Gastrocnemius medialis (tissue), 4 donors: ENCODE data around the gene MEOX2. TPM values are rescaled to one million over a fixed set of nuclear protein-coding genes. Genes with fewer than 3 reads are reported as not detected.

Source experiments
- ATAC-seq, 2 donors: fragments of 150-250 bp; one replicate each; pipeline ENCODE4 v1.9.1; 2016
- DNase-seq, 2 donors: peaks; one replicate each; pipeline ENCODE4 v3.0.0-alpha.2; 2019
- H3K27ac ChIP-seq, 4 donors: fragments of 200-600 bp; sonication (generic); 1 replicate in 1 of 4; 2 replicates in 3 of 4; pipeline ENCODE4 v1.5.1; 2016 to 2018; ENCODE audit warnings: mild to moderate bottlenecking in 2 of 4, moderate library complexity in 1 of 4
- H3K27me3 ChIP-seq, 3 donors: fragments of 200-600 bp; sonication (generic) in 2 of 3; 1 replicate in 1 of 3; 2 replicates in 2 of 3; pipeline versions ENCODE4 v1.5.1 to v1.6.0; 2016 to 2019; ENCODE audit warnings: mild to moderate bottlenecking in 1 of 3, moderate library complexity in 1 of 3
- H3K36me3 ChIP-seq, 2 donors: fragments of 200-600 bp; sonication (generic) in 1 of 2; one replicate each; pipeline ENCODE4 v1.5.1; 2017 to 2018
- H3K4me1 ChIP-seq, 2 donors: fragments of 200-600 bp; sonication (generic) in 1 of 2; one replicate each; pipeline ENCODE4 v1.5.1; 2016 to 2017; ENCODE audit warnings: mild to moderate bottlenecking in 2 of 2
- H3K4me3 ChIP-seq, 4 donors: fragments of 200-600 bp; sonication (generic) in 3 of 4; 1 replicate in 1 of 4; 2 replicates in 3 of 4; pipeline ENCODE4 v1.5.1; 2016 to 2019; ENCODE audit warnings: mild to moderate bottlenecking in 2 of 4
- H3K9me3 ChIP-seq, 3 donors: fragments of 200-600 bp; sonication (generic) in 2 of 3; 1 replicate in 1 of 3; 2 replicates in 2 of 3; pipeline ENCODE4 v1.5.1; 2016 to 2019
- POLR2A ChIP-seq, 2 donors: fragments of 450-650 bp; IDR thresholded peaks; one replicate each; pipeline ENCODE4 v1.6.1; 2017; ENCODE audit warnings: antibody characterized with exemption in 2 of 2, mild to moderate bottlenecking in 2 of 2, moderate library complexity in 2 of 2
- in situ Hi-C, 4 donors: fragments of 200-750 bp; cut with MboI; loops; one replicate each; pipeline versions ENCODE4 v1.15.0 to v1.8.0; 2017; ENCODE audit warnings: low sequenced_read_pairs in 4 of 4
- intact Hi-C: fragments of 100-400 bp; cut with DNase I; formaldehyde crosslinking; loops from one replicate; pipeline ENCODE4 v1.15.1; 2023; ENCODE audit warnings: low total_unique reads
- total RNA-seq, 4 donors: library from RNA; depleted of rRNA; stranded (reverse); fragments of >200 nt; gene quantifications; one replicate each; pipeline versions ENCODE4 v1.1.0 to v1.2.3, GENCODE V29; 2016
- TF ChIP-seq, protein P1 (sequence below), 5 experiments: fragments of 450-650 bp in 3 of 5; fragments of 200-600 bp in 2 of 5; sonication (generic) in 2 of 5; IDR thresholded peaks in 4 of 5; conservative IDR thresholded peaks in 1 of 5; 1 replicate in 4 of 5; 2 replicates in 1 of 5; pipeline ENCODE4 v1.5.1; 2016 to 2019; ENCODE audit warnings: antibody characterized with exemption in 5 of 5, mild to moderate bottlenecking in 3 of 5, moderate library complexity in 3 of 5

MEOX2 gene
- total RNA-seq, 4 donors from 2014 or later: 4.3 to 16.2 (median 7.3) TPM

- H3K36me3 ChIP-seq: no peaks in the 10 kb centered on the region
- H3K27ac ChIP-seq: peak overlapping the region; percentile 83 to 86 (median 84)
- H3K27me3 ChIP-seq: peaks cover 8 to 46% (median 44%) of the 10 kb centered on the region in 3 donors
- intact Hi-C loops (loop anchor here (5.0 kb wide), 1 partner anchor 131 kb away; no protein-coding TSS in a partner anchor), in situ Hi-C loops (loop anchor here in 2 of 4 donors (10.0 to 25.0 kb wide), 2 partner anchors 374 to 377 kb away; no protein-coding TSS in a partner anchor)
- TF ChIP-seq, protein P1, sequence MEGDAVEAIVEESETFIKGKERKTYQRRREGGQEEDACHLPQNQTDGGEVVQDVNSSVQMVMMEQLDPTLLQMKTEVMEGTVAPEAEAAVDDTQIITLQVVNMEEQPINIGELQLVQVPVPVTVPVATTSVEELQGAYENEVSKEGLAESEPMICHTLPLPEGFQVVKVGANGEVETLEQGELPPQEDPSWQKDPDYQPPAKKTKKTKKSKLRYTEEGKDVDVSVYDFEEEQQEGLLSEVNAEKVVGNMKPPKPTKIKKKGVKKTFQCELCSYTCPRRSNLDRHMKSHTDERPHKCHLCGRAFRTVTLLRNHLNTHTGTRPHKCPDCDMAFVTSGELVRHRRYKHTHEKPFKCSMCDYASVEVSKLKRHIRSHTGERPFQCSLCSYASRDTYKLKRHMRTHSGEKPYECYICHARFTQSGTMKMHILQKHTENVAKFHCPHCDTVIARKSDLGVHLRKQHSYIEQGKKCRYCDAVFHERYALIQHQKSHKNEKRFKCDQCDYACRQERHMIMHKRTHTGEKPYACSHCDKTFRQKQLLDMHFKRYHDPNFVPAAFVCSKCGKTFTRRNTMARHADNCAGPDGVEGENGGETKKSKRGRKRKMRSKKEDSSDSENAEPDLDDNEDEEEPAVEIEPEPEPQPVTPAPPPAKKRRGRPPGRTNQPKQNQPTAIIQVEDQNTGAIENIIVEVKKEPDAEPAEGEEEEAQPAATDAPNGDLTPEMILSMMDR (IDR thresholded peaks at IDR 0.05 in 4 of 5, conservative IDR thresholded peaks at IDR 0.05 in 1 of 5): no peak
- no peak for TF ChIP-seq POLR2A (IDR thresholded peaks at IDR 0.05)
- no peak for ATAC-seq
- H3K4me3 ChIP-seq: peak overlapping the region; percentile 58 to 70 (median 64)
- no peaks in the 10 kb centered on the region for H3K9me3 ChIP-seq
- no peaks in the 10 kb centered on the region for H3K4me1 ChIP-seq
- no peak for DNase-seq
These were observed 1.8 kb upstream of the MEOX2 start for GRCh38 chr7:15688279-15688626.

DNA sequence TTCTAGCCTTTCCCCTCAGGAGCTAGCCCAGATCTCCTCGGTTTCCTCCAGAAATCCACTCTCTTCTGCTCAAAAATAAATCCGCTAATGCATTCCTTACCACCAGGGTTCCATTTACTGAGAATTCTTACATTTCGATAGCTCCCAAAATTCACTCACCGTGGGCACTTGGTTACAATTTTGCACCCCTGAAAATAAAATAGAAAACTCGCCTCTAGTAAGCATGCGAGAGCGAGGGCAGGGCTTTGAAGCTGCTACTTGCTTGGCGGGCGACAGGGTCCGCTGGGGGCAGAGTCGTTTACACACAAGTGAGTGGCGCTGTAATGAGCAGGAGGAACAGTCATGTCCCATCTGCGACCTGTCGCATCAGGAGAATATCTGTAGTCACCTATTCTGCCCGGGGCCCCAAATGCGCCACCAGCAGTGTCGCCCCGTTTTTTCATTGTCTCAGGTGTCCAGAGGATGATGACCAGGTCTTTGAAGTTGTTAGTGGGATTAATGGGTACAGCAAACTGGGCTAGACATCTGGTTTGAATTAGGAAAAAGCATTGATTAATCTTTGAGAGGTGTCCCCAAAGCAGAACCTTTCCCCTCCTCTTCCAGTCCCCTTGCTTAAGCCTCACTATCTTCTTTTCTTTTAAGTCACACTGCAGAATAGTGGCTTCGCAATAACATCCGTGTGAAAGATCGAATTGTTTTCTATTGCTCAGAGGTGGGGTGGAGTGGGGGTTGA is 1.2 kb upstream of the MEOX2 start:
- Histone ChIP-seq H3K36me3 (no peaks in the 10 kb centered on the region), H3K4me3 (peak overlapping the region; percentile 58 to 70 (median 64)), H3K4me1 (no peaks in the 10 kb centered on the region), H3K9me3 (no peaks in the 10 kb centered on the region), H3K27me3 (peaks cover 8 to 46% (median 44%) of the 10 kb centered on the region in 3 donors), H3K27ac (peak overlapping the region; percentile 83 to 86 (median 84))
- intact Hi-C loops (loop anchor here (2.0 to 5.0 kb wide), 2 partner anchors 130 to 377 kb away; no protein-coding TSS in a partner anchor), in situ Hi-C loops (loop anchor here in 2 of 4 donors (10.0 to 25.0 kb wide), 2 partner anchors 375 to 377 kb away; no protein-coding TSS in a partner anchor)
- TF ChIP-seq, protein P1 (IDR thresholded peaks at IDR 0.05 in 4 of 5, conservative IDR thresholded peaks at IDR 0.05 in 1 of 5): no peak
- TF ChIP-seq POLR2A (IDR thresholded peaks at IDR 0.05): peak in 1 of 2 donors; percentile 11
- DNase-seq (peak in 1 of 2 donors; percentile 28), ATAC-seq (no peak)

DNA sequence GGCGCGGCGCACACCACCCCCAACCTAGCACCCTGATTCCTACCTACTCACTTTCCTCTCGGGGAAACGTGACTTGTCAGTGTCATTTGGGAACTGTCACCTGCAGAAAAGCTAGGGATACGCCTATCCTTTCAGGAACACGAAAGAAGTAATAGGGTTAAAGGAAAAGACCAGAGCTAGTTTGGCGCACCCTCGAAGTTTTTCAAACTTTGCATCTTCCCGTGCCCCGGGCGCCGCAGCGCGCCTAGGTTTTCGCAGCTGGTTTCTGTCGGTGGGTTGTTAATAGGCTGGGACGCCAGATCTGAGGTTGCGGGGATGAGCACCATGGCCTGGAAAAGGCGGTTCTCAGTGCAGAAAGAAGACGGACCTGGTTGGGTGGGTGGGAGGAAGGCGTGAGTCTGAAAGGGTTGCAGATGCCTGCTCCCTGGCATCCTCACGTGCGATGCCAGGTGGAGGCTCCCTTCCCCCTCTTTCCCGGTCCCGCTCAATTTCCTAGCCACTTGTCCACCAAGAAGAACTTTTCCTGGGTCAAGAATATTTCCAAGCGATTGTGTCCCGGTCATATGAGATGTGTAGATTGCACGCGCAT is 568 bp upstream of the MEOX2 start:
- H3K4me3 ChIP-seq: peak overlapping the region; percentile 58 to 70 (median 64)
- no peak for DNase-seq
- no peaks in the 10 kb centered on the region for H3K9me3 ChIP-seq
- TF ChIP-seq, protein P1 (IDR thresholded peaks at IDR 0.05 in 4 of 5, conservative IDR thresholded peaks at IDR 0.05 in 1 of 5): no peak
- peak in 1 of 2 donors; percentile 7 for TF ChIP-seq POLR2A (IDR thresholded peaks at IDR 0.05)
- in situ Hi-C loops (loop anchor here in 2 of 4 donors (10.0 to 25.0 kb wide), 2 partner anchors 375 to 378 kb away; no protein-coding TSS in a partner anchor), intact Hi-C loops (loop anchor here (2.0 to 5.0 kb wide), 2 partner anchors 130 to 378 kb away; no protein-coding TSS in a partner anchor)
- ATAC-seq: no peak
- no peaks in the 10 kb centered on the region for H3K36me3 ChIP-seq
- H3K27me3 ChIP-seq: peaks cover 8 to 46% (median 44%) of the 10 kb centered on the region in 3 donors
- H3K27ac ChIP-seq: peak overlapping the region; percentile 83 to 86 (median 84)
- no peaks in the 10 kb centered on the region for H3K4me1 ChIP-seq

GRCh38 chr7:15685358-15686294 is 857 bp downstream of the MEOX2 start:
- Histone ChIP-seq H3K4me3 (peak overlapping the region; percentile 58 to 70 (median 64)), H3K27ac (peak overlapping the region; percentile 83 to 86 (median 84)), H3K27me3 (peaks cover 8 to 46% (median 44%) of the 10 kb centered on the region in 3 donors), H3K9me3 (no peaks in the 10 kb centered on the region), H3K36me3 (no peaks in the 10 kb centered on the region), H3K4me1 (no peaks in the 10 kb centered on the region)
- intact Hi-C loops (loop anchor here (2.0 to 5.0 kb wide), 2 partner anchors 128 to 379 kb away; no protein-coding TSS in a partner anchor), in situ Hi-C loops (loop anchor here in 2 of 4 donors (10.0 to 25.0 kb wide), 2 partner anchors 377 to 379 kb away; no protein-coding TSS in a partner anchor)
- DNase-seq: peak; percentile 28 to 49
- TF ChIP-seq, protein P1 (IDR thresholded peaks at IDR 0.05 in 4 of 5, conservative IDR thresholded peaks at IDR 0.05 in 1 of 5): no peak
- TF ChIP-seq POLR2A (IDR thresholded peaks at IDR 0.05): peak in 1 of 2 donors; percentile 21
- peak; percentile 24 to 26 for ATAC-seq
